ENCODE data around the gene CH25H.
A peak's percentile ranks its signal among the peaks of the same experiment; 100 is the strongest.
"Not testable (repeated sequence)": the region's sequence is repeated elsewhere in the genome, so short reads cannot be mapped to it uniquely, and the experiment has no call there.

The CH25H gene

DNA sequence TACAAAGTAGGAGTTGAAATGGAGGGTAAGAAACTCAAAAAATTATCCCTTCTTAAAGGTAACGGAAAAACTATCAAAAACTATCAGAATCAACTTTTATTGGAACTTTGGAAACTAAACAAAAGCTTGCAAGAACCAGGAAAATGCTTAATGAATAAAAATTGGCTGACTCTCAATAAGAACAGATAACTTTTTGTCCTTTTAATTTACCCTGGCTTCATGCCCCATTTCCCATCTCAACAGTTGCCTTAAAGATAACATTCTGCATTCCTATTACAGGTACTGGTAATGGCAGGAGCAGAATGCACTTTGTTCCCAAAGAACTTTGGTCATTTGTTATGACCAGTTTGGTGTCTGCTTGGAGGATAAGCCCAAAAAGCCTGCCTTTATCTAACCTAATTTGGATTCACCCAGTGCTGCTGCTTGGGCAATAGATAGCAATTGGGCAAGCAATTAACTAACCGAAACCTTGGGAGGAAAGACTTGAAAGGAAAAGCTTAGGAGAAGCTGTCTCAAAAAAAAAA lies 17.8 kb downstream of the CH25H start:
- DNase-seq = no peak

- DNase-seq = no peak
Observed at GRCh38 chr10:89185658-89186057, 21.5 kb downstream of the CH25H start.

GRCh38 chr10:89184638-89185037 lies 22.5 kb downstream of the CH25H start:
- DNase-seq = no peak

- no peak for DNase-seq
Observed at GRCh38 chr10:89183571-89183970, 23.5 kb downstream of the CH25H start.

- DNase-seq = no peak
Observed at GRCh38 chr10:89182894-89183293, 24.2 kb downstream of the CH25H start.

GRCh38 chr10:89175816-89176215 lies 31.3 kb downstream of the CH25H start:
- no peak for DNase-seq

DNA sequence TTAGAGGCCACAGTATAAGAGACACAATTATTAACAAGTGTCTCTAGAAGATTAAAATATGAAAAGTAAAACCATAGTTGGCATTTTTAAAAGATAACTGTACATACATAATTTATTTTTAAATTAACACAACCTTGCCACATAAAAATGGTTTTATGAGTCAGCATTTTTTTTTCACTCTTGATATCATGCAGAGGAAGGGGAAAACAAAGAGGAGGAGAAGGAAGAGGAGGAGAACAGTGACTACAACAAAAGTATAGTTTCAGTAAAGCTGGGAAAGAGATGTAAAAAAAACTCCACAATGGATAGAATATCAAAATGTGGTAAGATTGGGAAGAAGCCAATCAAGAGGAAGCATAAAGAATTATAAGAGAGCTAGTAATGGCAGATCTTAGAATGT lies 34.0 kb downstream of the CH25H start:
- no peak for DNase-seq

GRCh38 chr10:89171996-89172395 lies 35.1 kb downstream of the CH25H start:
- no peak for DNase-seq

GRCh38 chr10:89171263-89171872 lies 35.7 kb downstream of the CH25H start:
- no peak for DNase-seq

GRCh38 chr10:89168354-89168900 lies 38.7 kb downstream of the CH25H start:
- not testable (repeated sequence) for DNase-seq

GRCh38 chr10:89167915-89168314 lies 39.2 kb downstream of the CH25H start:
- no peak for DNase-seq

GRCh38 chr10:89165923-89166322 lies 41.2 kb downstream of the CH25H start:
- DNase-seq = no peak

- no peak for DNase-seq
Observed at GRCh38 chr10:89164920-89165319, 42.2 kb downstream of the CH25H start.

- no peak for DNase-seq
Observed at GRCh38 chr10:89164080-89164479, 43.0 kb downstream of the CH25H start.

GRCh38 chr10:89163265-89163995 lies 43.7 kb downstream of the CH25H start:
- DNase-seq = peak; percentile 80

DNA sequence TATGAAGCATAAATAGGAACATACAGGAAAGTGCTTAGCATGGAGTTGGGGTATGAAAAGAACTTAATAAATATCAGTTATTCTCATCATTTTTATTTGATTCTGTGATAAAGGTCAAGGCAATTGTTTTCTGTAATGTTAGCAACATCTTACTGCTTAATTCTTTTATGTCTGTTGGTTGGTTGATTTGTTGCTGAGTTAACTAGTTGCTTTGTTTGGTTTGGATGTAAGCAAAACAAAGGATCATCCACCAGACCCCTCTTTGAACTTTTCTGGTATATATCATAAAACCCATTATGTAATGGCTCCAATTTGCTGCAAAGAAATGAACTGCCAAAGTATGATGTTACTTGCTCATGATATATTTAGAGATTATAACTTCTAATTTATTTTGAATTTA lies 44.5 kb downstream of the CH25H start:
- no peak for DNase-seq

- no peak for DNase-seq
Observed at GRCh38 chr10:89160339-89160738, 46.8 kb downstream of the CH25H start.

DNA sequence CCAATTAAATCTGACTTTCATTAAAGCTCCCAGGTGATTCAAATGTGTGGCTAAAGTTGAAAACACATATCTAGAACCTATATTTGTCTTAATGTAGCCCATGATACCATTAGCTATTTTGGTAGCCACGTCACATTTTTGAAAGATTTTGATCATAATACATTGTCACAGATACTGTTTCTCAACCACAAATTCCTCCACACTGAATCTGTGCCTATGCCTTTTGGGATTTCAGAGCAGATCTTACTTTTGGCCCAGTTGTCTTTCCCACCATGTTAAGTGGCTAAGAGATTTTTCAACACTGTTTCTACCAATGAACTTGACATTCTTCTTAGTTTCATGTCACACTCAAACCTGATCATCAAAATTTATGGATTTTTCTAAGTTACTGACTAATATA lies 47.4 kb downstream of the CH25H start:
- DNase-seq = no peak

- DNase-seq = no peak
Observed at GRCh38 chr10:89159316-89159715, 47.8 kb downstream of the CH25H start.

- no peak for DNase-seq
Observed at GRCh38 chr10:89158446-89158845, 48.7 kb downstream of the CH25H start.

GRCh38 chr10:89156161-89156835 lies 50.8 kb downstream of the CH25H start:
- DNase-seq = no peak
